GM20431 (cell line): ENCODE measurements around the gene C1orf56.

ENCODE experiments used
- in situ Hi-C: fragments of 300-500 bp; cut with MseI, MboI; formaldehyde crosslinking; loops from one replicate; pipeline ENCODE4 v1.15.0; 2020; ENCODE audit warnings: low sequenced_read_pairs; ENCODE audit not compliant: unreplicated experiment

C1orf56 gene

DNA sequence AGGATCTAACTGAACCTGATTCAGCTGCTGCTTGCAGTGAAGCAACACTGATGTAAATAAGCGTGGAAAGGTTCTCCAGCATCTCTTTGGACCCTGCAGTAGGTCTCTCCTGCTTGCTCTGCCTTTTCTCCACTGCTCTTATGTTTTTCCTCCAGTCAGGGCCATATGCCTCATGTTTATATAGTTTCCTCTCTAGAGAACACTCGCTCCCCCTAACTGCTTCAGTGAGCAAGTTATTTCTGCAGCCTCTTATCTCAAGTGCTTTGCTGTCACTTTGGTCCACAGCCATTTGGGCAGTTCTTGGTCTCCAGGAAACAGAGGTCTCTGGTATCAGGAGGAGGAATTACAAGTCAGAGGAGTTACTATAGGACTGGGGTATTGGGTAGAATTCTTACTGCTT is 34.0 kb upstream of the C1orf56 start:
- in situ Hi-C loops: no loop called here

GRCh38 chr1:151024540-151025146 is 22.9 kb upstream of the C1orf56 start:
- in situ Hi-C loops: no loop called here

DNA sequence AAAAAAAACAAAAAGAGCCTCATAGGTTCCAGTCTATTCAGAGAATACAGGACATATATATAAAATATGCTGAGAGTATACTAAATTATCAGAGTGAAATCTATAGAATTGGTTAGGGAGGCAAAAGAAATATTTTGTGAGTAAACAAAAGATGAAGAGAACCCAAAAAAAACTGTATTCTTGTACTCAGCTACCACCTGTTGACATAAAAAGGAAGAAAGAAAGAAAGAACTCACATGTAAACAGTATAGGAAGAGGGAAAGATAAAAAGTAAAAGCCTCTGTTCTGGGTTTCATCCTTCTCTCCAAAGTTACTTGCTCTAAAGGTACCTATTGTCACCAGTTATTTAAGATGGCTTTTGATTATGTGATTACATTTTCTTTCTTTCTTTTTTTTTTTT is 21.1 kb upstream of the C1orf56 start:
- in situ Hi-C loops: no loop called here

- in situ Hi-C loops: no loop called here
These were observed 15.4 kb upstream of the C1orf56 start for GRCh38 chr1:151032164-151032563.

GRCh38 chr1:151035167-151035566 is 12.4 kb upstream of the C1orf56 start:
- in situ Hi-C loops: no loop called here

DNA sequence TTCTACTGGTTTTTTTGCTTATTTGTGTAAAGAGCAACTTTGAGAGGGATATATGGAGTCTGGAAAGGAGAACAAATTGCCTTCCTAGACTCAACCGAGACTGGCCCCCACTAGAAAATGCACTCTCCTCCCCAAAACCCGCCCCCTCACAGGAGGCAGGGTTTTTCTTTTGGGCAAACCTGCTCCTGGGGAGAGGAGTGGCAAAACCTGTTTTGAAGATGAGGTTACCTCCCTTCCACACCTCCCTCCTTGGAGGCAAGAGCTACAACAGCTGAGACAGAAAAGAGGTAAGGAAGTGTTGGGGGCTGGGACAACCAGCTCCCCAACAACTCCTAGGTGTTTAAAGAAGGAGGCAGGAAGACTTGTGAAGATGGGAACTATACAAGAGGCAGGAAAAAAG is 11.2 kb upstream of the C1orf56 start, which contains the start of gene BNIPL:
Gene BNIPL, plus strand, starts transcription at position 231 of the 400 bp plus-strand sequence. Its CDS starts 140 bp downstream, at position 371.
- in situ Hi-C loops: no loop called here

DNA sequence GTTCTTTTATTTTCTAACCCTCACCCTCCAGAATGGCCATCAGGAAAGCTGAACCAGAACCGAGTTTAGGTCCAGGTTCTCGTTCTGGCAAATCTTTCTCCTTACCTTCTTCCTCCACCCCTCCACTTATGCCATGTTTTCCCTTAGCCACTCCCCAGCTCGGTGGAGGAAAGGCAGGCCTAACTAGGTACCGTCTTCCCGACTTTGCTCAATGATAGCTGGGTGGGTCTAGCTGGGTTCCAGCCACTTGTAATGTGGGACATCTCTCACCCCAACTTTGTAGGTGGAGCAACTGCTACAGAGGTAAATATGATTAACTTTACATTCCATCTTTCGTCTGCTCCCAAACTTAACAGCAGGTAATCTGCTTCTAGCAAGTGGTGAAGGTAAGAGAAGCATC is 10.5 kb upstream of the C1orf56 start:
- in situ Hi-C loops: no loop called here

GRCh38 chr1:151039521-151039920 is 8.0 kb upstream of the C1orf56 start:
- in situ Hi-C loops: no loop called here

- in situ Hi-C loops: no loop called here
These were observed 4.4 kb upstream of the C1orf56 start for GRCh38 chr1:151043163-151043562.

- in situ Hi-C loops: no loop called here
These were observed 534 bp downstream of the C1orf56 start for GRCh38 chr1:151047925-151048644.

- in situ Hi-C loops: no loop called here
These were observed 1.1 kb downstream of the C1orf56 start for GRCh38 chr1:151048645-151049032.

DNA sequence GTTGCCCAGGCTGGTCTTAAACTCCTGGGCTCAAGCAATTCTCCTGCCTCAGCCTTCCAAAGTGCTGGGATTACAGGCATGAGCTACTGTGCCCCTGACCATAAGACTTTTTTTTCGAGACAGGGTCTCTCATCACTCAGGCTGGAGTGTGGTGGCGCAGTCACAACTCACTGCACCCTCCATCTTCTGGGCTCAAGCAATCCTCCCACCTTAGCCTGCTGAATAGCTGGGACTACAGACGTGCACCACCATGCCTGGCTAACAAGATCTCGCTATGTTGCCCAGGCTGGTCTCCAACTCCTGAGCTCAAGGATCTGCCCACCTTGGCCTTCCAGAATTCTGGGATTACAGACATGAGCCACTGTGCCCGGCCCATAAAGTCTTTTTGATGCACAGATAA is 1.9 kb downstream of the C1orf56 start:
- in situ Hi-C loops: no loop called here

GRCh38 chr1:151050051-151050688 is 2.6 kb downstream of the C1orf56 start:
- in situ Hi-C loops: no loop called here

DNA sequence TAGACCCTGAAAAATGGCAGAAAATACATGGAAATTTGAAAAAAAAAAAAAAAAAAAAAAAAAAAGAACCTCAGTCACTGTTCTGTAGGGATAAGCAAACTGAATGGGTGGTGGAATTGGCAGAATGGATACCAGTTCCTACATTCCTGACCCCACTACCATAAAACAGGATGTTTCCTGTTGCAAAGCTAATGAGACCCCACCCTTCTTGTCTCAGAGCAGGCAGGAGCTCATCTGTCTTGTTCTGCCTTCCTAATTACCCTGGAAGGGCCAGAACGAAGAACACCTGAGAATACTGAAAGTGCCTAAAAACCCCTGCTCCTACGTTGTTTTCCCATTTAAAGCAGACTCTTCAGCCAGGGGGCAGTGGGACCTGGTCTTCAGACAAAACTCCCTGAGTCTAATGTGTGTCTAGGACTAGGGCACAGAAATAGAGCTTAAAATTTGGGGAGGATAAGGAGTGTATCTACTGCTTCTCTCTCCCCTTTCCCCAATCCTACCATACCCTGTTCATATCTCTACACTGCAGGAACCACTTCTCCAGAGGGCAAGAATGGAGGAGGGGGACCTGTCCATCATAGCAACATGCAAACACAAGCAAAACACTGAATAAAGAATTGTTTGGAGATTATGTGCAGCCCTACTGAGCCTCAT is 3.9 kb downstream of the C1orf56 start:
- in situ Hi-C loops: no loop called here

DNA sequence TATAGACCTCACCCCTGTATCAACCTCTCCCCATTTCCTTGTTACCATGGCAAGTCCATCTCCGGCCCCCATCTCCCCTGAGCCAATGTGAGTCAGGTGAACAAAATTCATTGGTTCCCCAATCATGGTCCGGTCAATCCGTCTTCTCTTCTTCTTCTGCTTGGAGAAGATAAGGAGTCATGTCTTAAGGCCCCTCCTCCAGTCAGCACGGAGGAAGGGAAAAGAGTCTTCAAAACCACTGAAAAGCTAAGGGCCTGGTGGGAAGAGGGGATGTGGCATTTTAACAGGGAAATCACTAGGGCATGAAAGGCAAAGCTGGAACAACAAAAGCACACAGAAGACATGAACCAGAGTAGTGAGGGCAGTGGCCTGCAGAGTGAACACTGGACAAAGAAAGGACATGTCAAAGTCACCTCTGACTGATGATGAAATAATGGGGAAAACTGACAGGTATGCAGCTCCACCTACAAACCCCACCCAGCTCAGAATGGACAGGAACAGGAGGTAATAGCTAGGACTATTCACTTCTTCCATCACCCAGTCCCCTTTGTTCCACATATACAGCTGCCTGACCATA is 7.5 kb downstream of the C1orf56 start:
- in situ Hi-C loops: no loop called here

DNA sequence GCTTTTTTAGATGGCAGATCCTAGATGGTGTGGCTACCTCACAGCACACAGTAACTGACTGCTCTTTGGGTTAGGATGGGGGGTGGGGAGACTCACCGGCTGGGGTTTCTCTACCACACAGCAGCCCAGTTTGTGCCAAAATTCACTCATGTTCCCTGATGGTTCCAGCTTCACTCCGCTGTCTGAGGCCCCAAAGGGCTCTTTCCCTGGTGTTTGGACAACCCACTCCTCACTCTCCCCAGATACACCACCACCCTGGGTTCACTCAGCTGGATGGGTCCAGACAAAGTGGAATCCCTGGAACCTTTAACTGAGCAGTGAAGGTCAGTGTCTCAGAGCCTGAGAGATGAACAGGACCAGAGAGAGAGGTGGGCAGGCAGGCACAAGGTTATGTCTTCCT is 8.0 kb downstream of the C1orf56 start:
- in situ Hi-C loops: no loop called here

GRCh38 chr1:151056149-151056548 is 8.6 kb downstream of the C1orf56 start:
- in situ Hi-C loops: no loop called here

DNA sequence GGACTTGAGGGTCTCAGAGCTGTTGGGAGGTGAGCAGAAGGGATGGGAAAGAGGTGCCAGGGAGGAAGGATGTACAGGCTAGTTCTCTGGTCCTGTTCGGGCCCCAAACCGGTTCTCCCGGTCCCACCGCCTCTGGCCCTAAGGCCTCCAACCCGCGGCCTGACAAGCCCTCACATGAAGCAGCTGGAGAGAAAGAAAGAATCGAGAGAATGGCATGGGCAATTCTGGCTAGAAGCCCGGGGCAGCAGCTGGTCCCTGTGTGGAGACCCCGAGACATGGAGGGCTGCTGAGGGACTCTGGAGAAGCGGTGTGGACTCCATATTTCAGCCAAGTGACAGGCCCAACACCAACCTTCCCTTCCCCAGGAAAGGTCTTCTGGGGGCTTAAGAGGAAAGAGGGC is 11.1 kb downstream of the C1orf56 start:
- in situ Hi-C loops: no loop called here

GRCh38 chr1:151059109-151060006 is 11.8 kb downstream of the C1orf56 start, which contains the start of gene CDC42SE1:
TSS of gene CDC42SE1 (minus strand) at chr1:151059622. CDS start at chr1:151055730, 3,892 bp downstream.
- in situ Hi-C loops: no loop called here
